Heart left ventricle (tissue), 16 donors: Measurements from ENCODE around the gene RNF213. TPM values are rescaled to one million over a fixed set of nuclear protein-coding genes. Genes with fewer than 3 reads are reported as not detected.

ENCODE experiments used
- ATAC-seq, 4 donors: fragments of 200-7000 bp; cut with Tn5 transposase; one replicate each; pipeline ENCODE4 v1.9.1; 2020 to 2022; ENCODE audit warnings: moderate library complexity in 4 of 4, mild to moderate bottlenecking in 3 of 4, moderate number of reproducible peaks in 1 of 4
- DNase-seq, 5 donors: peaks; one replicate each; pipeline ENCODE4 v3.0.0-alpha.2; 2020
- H3K27ac ChIP-seq, 12 donors: fragments of 200-600 bp; sonication (generic) in 4 of 12; one replicate each; pipeline versions ENCODE4 v1.5.0 to v1.8.0; 2016 to 2022; ENCODE audit warnings: mild to moderate bottlenecking in 2 of 12
- H3K27me3 ChIP-seq, 9 donors: fragments of 200-600 bp; sonication (generic) in 2 of 9; one replicate each; pipeline versions ENCODE4 v1.5.1 to v1.8.0; 2016 to 2022; ENCODE audit warnings: mild to moderate bottlenecking in 3 of 9
- H3K36me3 ChIP-seq, 9 donors: fragments of 200-600 bp; sonication (generic) in 2 of 9; one replicate each; pipeline versions ENCODE4 v1.5.0 to v1.8.0; 2018 to 2022; ENCODE audit warnings: mild to moderate bottlenecking in 2 of 9
- H3K4me1 ChIP-seq, 12 donors: fragments of 200-600 bp; sonication (generic) in 4 of 12; one replicate each; pipeline versions ENCODE4 v1.5.0 to v1.8.0; 2016 to 2022; ENCODE audit warnings: mild to moderate bottlenecking in 3 of 12
- H3K4me3 ChIP-seq, 12 donors: fragments of 200-600 bp; sonication (generic) in 4 of 12; one replicate each; pipeline versions ENCODE4 v1.5.0 to v1.8.0; 2017 to 2022; ENCODE audit warnings: mild to moderate bottlenecking in 9 of 12, moderate library complexity in 4 of 12
- H3K9me3 ChIP-seq, 12 donors: fragments of 200-600 bp; sonication (generic) in 4 of 12; one replicate each; pipeline versions ENCODE4 v1.5.0 to v1.8.0; 2016 to 2022; ENCODE audit warnings: mild to moderate bottlenecking in 1 of 12
- POLR2A ChIP-seq, 2 donors: fragments of 450-650 bp; IDR thresholded peaks; one replicate each; pipeline ENCODE4 v1.6.1; 2017; ENCODE audit warnings: antibody characterized with exemption in 2 of 2, mild to moderate bottlenecking in 2 of 2, moderate library complexity in 2 of 2
- WGBS, 4 donors: extraction: QIAGEN DNeasy Blood & Tissue Kit in 2 of 4; methylation state at CpG; one replicate each; pipeline versions ENCODE4 v1.1.5 to v1.1.7; 2013 to 2018; 5-methylcytosine and 5-hydroxymethylcytosine counted together
- intact Hi-C, 10 donors: fragments of 100-400 bp; cut with DNase I; formaldehyde crosslinking; loops; one replicate each; pipeline versions ENCODE4 v1.11.1 to v1.14.2; 2022
- polyA plus RNA-seq, 2 donors: library from polyadenylated mRNA; stranded (reverse); fragments of 200-250 nt; gene quantifications; one replicate each; pipeline ENCODE4 v1.2.3, GENCODE V29; 2013
- total RNA-seq, 9 donors: library from RNA; depleted of rRNA in 2 of 9; stranded (reverse); fragments of >200 nt in 2 of 9; fragmentation: NEBNext Ultra II Directional in 3 of 9; extraction: Animal tissue kit (Norgen Biotek cat#: 25700) in 3 of 9; gene quantifications; one replicate each; pipeline versions ENCODE4 v1.1.0 to v1.2.4, GENCODE V29; 2016 to 2023
- TF ChIP-seq, protein P1 (sequence below), 12 donors: fragments of 200-600 bp; sonication (generic) in 4 of 12; IDR thresholded peaks; one replicate each; pipeline versions ENCODE4 v1.5.0 to v1.8.0; 2018 to 2022; ENCODE audit warnings: antibody characterized with exemption in 12 of 12, mild to moderate bottlenecking in 5 of 12
- donor health status: ischemic (EF 13 %, LVEDD 7.1; RV severe dilation, severe dysfunction).
- donor health status: healthy with polysubstance abuse.
- donor health status: DM: no; HTN: yes; CAD: no.
- donor health status: DM: no; HTN: no; CAD: no.
- donor health status: ischemic (EF 25% LVEDD 6.9; RV normal size, moderate dysfunction).
- donor health status: ischemic (EF 25% LVEDD 5.7; RV mildly dilated, moderate dysfunction).
- donor health status: healthy.
- donor health status: DM: yes; HTN: yes; CAD: no.
- donor health status: ischemic (EF 35%, LVEDD 5.7; RV mildly dilated, moderate dysfunction).
- donor health status: nonischemic (EF 11% LVEDD 7.7; RV severe dilation, severe dysfunction).
- donor health status: DM: yes; HTN: yes; CAD: no.
- donor health status: PGD.
- donor health status: ischemic (EF 29% LVEDD 5.4; RV normal size, mild dysfunction).
- donor health status: nonischemic (EF 23%, LVEDD 6.1; RV moderate dilation, normal function).

The RNF213 gene
- total and polyA plus RNA-seq, 11 donors: 23.1 to 167 (median 31.4) TPM

DNA sequence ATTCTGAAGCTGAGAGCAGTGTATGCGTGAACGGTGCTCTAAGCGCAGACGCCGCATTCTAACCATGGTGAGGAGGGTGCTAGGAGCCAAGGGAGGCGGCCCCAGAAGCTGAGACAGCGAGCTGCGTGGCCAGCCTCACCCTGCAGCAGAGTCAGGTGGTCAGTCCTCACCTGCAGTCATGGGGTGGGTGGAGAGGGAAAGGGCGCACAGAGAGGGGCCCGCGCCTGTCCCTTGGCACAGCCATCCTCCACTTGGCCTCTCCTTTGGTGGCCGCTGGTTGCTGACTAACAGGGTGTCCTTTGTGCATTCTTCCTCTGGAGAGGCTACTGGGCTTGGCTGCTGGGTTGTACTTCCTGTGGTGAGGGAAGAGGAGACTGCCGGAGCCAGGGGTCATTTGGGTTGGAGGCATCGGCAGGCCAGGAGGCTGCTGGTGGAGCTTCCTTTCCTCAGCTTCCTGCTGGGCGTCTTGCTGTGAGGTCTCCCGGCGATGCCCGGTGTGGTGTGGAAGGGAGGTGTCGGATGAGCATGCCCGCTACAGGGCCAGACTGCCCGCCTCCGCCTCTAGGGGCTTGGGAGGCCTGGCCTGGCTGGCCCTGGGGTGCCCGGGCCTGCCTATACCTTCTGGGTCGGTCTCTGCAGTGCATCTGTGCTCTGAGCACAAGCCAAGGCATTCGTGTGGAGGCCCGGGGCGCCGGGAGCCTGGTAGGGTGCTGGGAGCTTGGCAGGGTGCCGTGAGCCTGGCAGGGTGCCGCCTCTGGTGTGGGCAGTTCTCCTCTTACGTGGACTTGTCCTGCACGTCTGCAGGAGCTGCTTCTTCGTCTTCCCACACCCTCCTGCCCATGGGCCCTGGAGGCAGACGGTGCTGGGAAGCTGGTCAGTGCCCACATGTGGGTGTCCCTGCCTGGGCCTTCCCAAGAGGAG lies 17.4 kb downstream of the RNF213 start:
- Histone ChIP-seq H3K36me3 (peaks cover 0 to 86% (median 31%) of the 10 kb centered on the region in 9 donors), H3K27ac (peak overlapping the region in 9 of 12 donors; percentile 27 to 72 (median 55)), H3K4me3 (peak overlapping the region in 1 of 12 donors; percentile 6), H3K4me1 (peaks cover 0 to 55% (median 21%) of the 10 kb centered on the region in 12 donors), H3K27me3 (no peaks in the 10 kb centered on the region), H3K9me3 (no peaks in the 10 kb centered on the region)
- WGBS, 4 donors: 72 to 82% (median 79%) methylated on average over 21 to 34 of the region's 34 CpGs
- peak in 2 of 5 donors; percentile 53 to 57 for DNase-seq
- intact Hi-C loops: no loop called here
- ATAC-seq: peak; percentile 33 to 62 (median 56)
- TF ChIP-seq POLR2A (IDR thresholded peaks at IDR 0.05): no peak
- TF ChIP-seq, protein P1, sequence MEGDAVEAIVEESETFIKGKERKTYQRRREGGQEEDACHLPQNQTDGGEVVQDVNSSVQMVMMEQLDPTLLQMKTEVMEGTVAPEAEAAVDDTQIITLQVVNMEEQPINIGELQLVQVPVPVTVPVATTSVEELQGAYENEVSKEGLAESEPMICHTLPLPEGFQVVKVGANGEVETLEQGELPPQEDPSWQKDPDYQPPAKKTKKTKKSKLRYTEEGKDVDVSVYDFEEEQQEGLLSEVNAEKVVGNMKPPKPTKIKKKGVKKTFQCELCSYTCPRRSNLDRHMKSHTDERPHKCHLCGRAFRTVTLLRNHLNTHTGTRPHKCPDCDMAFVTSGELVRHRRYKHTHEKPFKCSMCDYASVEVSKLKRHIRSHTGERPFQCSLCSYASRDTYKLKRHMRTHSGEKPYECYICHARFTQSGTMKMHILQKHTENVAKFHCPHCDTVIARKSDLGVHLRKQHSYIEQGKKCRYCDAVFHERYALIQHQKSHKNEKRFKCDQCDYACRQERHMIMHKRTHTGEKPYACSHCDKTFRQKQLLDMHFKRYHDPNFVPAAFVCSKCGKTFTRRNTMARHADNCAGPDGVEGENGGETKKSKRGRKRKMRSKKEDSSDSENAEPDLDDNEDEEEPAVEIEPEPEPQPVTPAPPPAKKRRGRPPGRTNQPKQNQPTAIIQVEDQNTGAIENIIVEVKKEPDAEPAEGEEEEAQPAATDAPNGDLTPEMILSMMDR (IDR thresholded peaks at IDR 0.05): no peak

GRCh38 chr17:80279895-80280294 lies 19.2 kb downstream of the RNF213 start:
- H3K36me3 ChIP-seq: peaks cover 0 to 91% (median 18%) of the 10 kb centered on the region in 9 donors
- H3K4me1 ChIP-seq: peaks cover 0 to 46% (median 21%) of the 10 kb centered on the region in 12 donors
- peak; percentile 62 to 84 (median 75) for DNase-seq
- peak; percentile 46 to 88 (median 78) for ATAC-seq
- H3K4me3 ChIP-seq: no peak overlapping the region
- no peaks in the 10 kb centered on the region for H3K27me3 ChIP-seq
- intact Hi-C loops: no loop called here
- TF ChIP-seq POLR2A (IDR thresholded peaks at IDR 0.05): no peak
- TF ChIP-seq, protein P1 (IDR thresholded peaks at IDR 0.05): peak in 4 of 12 donors; percentile 17 to 20 (median 18)
- H3K9me3 ChIP-seq: no peaks in the 10 kb centered on the region
- peak overlapping the region in 2 of 12 donors; percentile 17 to 25 for H3K27ac ChIP-seq
- WGBS, 4 donors: 42 to 53% (median 51%) methylated on average over 13 to 14 of the region's 14 CpGs

DNA sequence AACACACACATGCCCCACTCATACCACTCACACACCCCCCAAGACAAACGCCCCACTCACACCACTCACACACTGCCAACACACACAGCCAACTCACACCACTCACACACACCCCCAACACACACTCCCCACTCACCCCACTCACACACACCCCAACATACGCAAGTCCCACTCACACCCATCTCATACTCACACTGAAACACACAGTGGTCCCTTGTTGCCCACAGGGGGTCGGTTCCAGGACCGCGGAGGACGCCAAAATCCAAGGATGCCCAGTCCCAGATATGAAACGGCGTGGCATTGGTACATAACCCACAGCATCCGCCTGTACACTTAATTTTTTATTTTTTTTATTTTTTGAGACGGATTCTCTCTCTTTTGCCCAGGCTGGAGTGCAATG lies 20.9 kb downstream of the RNF213 start:
- no peak for TF ChIP-seq POLR2A (IDR thresholded peaks at IDR 0.05)
- TF ChIP-seq, protein P1 (IDR thresholded peaks at IDR 0.05): no peak

More for the DNA sequence above, 20.9 kb downstream of the RNF213 start:
- no peak overlapping the region for H3K4me3 ChIP-seq
- DNase-seq: peak in 1 of 5 donors; percentile 23
- H3K36me3 ChIP-seq: peaks cover 0 to 93% (median 16%) of the 10 kb centered on the region in 9 donors
- no peak for ATAC-seq
- H3K27ac ChIP-seq: no peak overlapping the region
- 91 to 96% (median 93%) methylated on average over 10 of the region's 10 CpGs for WGBS, 4 donors
- peaks cover 0 to 54% (median 21%) of the 10 kb centered on the region in 12 donors for H3K4me1 ChIP-seq
- no peaks in the 10 kb centered on the region for H3K27me3 ChIP-seq
- intact Hi-C loops: no loop called here
- H3K9me3 ChIP-seq: no peaks in the 10 kb centered on the region
